HTERT RPE-1 (cell line): Measurements from ENCODE around the gene AP1S3.
"Not testable (repeated sequence)": the region's sequence is repeated elsewhere in the genome, so short reads cannot be mapped to it uniquely, and the experiment has no call there.

Experiments used
- in situ Hi-C: fragments of 300-500 bp; cut with MboI; formaldehyde crosslinking; loops from 4 replicates; pipeline ENCODE4 v1.14.3; 2020; ENCODE audit warnings: low sequenced_read_pairs

Gene AP1S3

GRCh38 chr2:223811757-223812156 lies 25.6 kb downstream of the AP1S3 start:
- in situ Hi-C loops: no loop called here

GRCh38 chr2:223805008-223805407 lies 32.4 kb downstream of the AP1S3 start:
- in situ Hi-C loops: no loop called here

- in situ Hi-C loops: no loop called here
Observed at GRCh38 chr2:223801736-223802135, 35.6 kb downstream of the AP1S3 start.

- in situ Hi-C loops: no loop called here
Observed at GRCh38 chr2:223800908-223801307, 36.5 kb downstream of the AP1S3 start.

GRCh38 chr2:223797811-223798721 lies 39.3 kb downstream of the AP1S3 start:
- in situ Hi-C loops: no loop called here

- in situ Hi-C loops: no loop called here
Observed at GRCh38 chr2:223797037-223797436, 40.3 kb downstream of the AP1S3 start.

GRCh38 chr2:223789423-223789822 lies 48.0 kb downstream of the AP1S3 start:
- in situ Hi-C loops: no loop called here

- in situ Hi-C loops: no loop called here
Observed at GRCh38 chr2:223788826-223789225, 48.6 kb downstream of the AP1S3 start.

- in situ Hi-C loops: not testable (repeated sequence)
Observed at GRCh38 chr2:223788106-223788505, 49.3 kb downstream of the AP1S3 start.

GRCh38 chr2:223787358-223787757 lies 50.0 kb downstream of the AP1S3 start:
- in situ Hi-C loops: no loop called here

GRCh38 chr2:223786943-223787342 lies 50.4 kb downstream of the AP1S3 start:
- in situ Hi-C loops: no loop called here

- in situ Hi-C loops: no loop called here
Observed at GRCh38 chr2:223786236-223786635, 51.1 kb downstream of the AP1S3 start.

GRCh38 chr2:223784221-223784772 lies 53.1 kb downstream of the AP1S3 start:
- in situ Hi-C loops: no loop called here

- in situ Hi-C loops: no loop called here
Observed at GRCh38 chr2:223782629-223783028, 54.8 kb downstream of the AP1S3 start.

GRCh38 chr2:223781560-223781959 lies 55.8 kb downstream of the AP1S3 start:
- in situ Hi-C loops: no loop called here

GRCh38 chr2:223779877-223780276 lies 57.5 kb downstream of the AP1S3 start:
- in situ Hi-C loops: no loop called here

- in situ Hi-C loops: no loop called here
Observed at GRCh38 chr2:223774193-223774592, 63.2 kb downstream of the AP1S3 start.

- in situ Hi-C loops: no loop called here
Observed at GRCh38 chr2:223772363-223772762, 65.0 kb downstream of the AP1S3 start.

GRCh38 chr2:223771475-223771874 lies 65.9 kb downstream of the AP1S3 start:
- in situ Hi-C loops: no loop called here

- in situ Hi-C loops: no loop called here
Observed at GRCh38 chr2:223768179-223768578, 69.2 kb downstream of the AP1S3 start.

GRCh38 chr2:223767341-223767740 lies 70.0 kb downstream of the AP1S3 start:
- in situ Hi-C loops: no loop called here

GRCh38 chr2:223765221-223765785 lies 72.1 kb downstream of the AP1S3 start:
- in situ Hi-C loops: no loop called here
